Endothelial cell of umbilical vein (primary cell): ENCODE measurements around the gene CUX1. TPM values are rescaled to one million over a fixed set of nuclear protein-coding genes. Genes with fewer than 3 reads are reported as not detected.

ENCODE experiments used
- BruUV-seq: library from RNA; stranded (reverse); fragments of 400-500 nt; replicated peaks from 2 replicates; lab custom pipeline; 2021; lab: Mats Ljungman, UMichigan
- CTCF ChIA-PET: fragments of 300-600, 350-600 bp; sonication (Branson Sonifier 250); formaldehyde crosslinking; loops from one replicate; lab custom pipeline; 2021; ENCODE audit warnings: antibody characterized with exemption, inconsistent platforms; lab: Charles Lee
- POLR2A ChIA-PET: fragments of 300-600, 350-600 bp; sonication (Branson Sonifier 250); formaldehyde crosslinking; loops from one replicate; lab custom pipeline; 2021; ENCODE audit warnings: antibody characterized with exemption, inconsistent platforms; lab: Charles Lee
- DNase-seq: peaks from one replicate; pipeline ENCODE4 v3.0.0-alpha.2; 2011; ENCODE audit warnings: low read depth, low spot score
- FAIRE-seq: peaks from 2 replicates; lab custom pipeline; 2011; peaks lifted over from hg19 to GRCh38; lab: Jason Lieb, UNC
- H2AFZ ChIP-seq: 2 replicates; pipeline ENCODE4 v1.6.0; 2012; ENCODE audit warnings: low read depth, low read length, control low read depth, inconsistent platforms
- H3K27ac ChIP-seq: 2 replicates; pipeline ENCODE4 v1.5.1; 2011; ENCODE audit warnings: low read depth, mild to moderate bottlenecking, control low read depth, low read length, moderate library complexity; ENCODE audit not compliant: insufficient read depth
- H3K27me3 ChIP-seq, 2 experiments: 2 replicates each; pipeline versions ENCODE4 v1.6.0 to v1.6.1; 2011; ENCODE audit warnings: low read length in 2 of 2, mixed read lengths in 1 of 2; ENCODE audit not compliant: control insufficient read depth in 2 of 2, insufficient read depth in 2 of 2
- H3K36me3 ChIP-seq, 2 experiments: 2 replicates in 1 of 2; 3 replicates in 1 of 2; pipeline ENCODE4 v1.5.1; 2011; ENCODE audit warnings: low read length in 2 of 2, mild to moderate bottlenecking in 1 of 2, moderate library complexity in 1 of 2; ENCODE audit not compliant: control insufficient read depth in 2 of 2, insufficient read depth in 2 of 2; ENCODE audit errors: extremely low read depth in 1 of 2
- H3K4me1 ChIP-seq: 3 replicates; pipeline ENCODE4 v1.5.1; 2011; ENCODE audit warnings: mild to moderate bottlenecking, low read length; ENCODE audit not compliant: control insufficient read depth, insufficient read depth; ENCODE audit errors: extremely low read depth
- H3K4me2 ChIP-seq: 2 replicates; pipeline ENCODE4 v1.6.1; 2011; ENCODE audit warnings: low read length, control low read depth, mixed read lengths; ENCODE audit not compliant: insufficient read depth
- H3K4me3 ChIP-seq, 3 experiments: fragments of 200-600 bp in 1 of 3; sonication (generic), shearing (Covaris generic) in 1 of 3; replicated peaks in 1 of 3; 2 replicates each; pipeline ENCODE4 v1.5.1; 2011 to 2016; ENCODE audit warnings: control low read depth in 3 of 3, low read length in 3 of 3, mild to moderate bottlenecking in 2 of 3, inconsistent platforms in 1 of 3, low read depth in 1 of 3, moderate library complexity in 1 of 3; ENCODE audit not compliant: insufficient read depth in 1 of 3
- H3K79me2 ChIP-seq: 2 replicates; pipeline ENCODE4 v1.6.0; 2012; ENCODE audit warnings: low read length, inconsistent platforms; ENCODE audit not compliant: control insufficient read depth, insufficient read depth
- H3K9ac ChIP-seq: replicated peaks from 2 replicates; pipeline ENCODE3; 2011; ENCODE audit warnings: low read length, control low read depth; ENCODE audit not compliant: insufficient read depth; ENCODE audit errors: extremely low read depth
- H3K9me1 ChIP-seq: replicated peaks from 3 replicates; pipeline ENCODE4 v1.6.0; 2011; ENCODE audit warnings: mild to moderate bottlenecking, low read length; ENCODE audit not compliant: control insufficient read depth, insufficient read depth; ENCODE audit errors: extremely low read depth
- H3K9me3 ChIP-seq: replicated peaks from 2 replicates; pipeline ENCODE4 v1.5.1; 2012; ENCODE audit warnings: low read length, inconsistent platforms; ENCODE audit not compliant: control insufficient read depth, insufficient read depth
- H4K20me1 ChIP-seq: replicated peaks from 2 replicates; pipeline ENCODE3; 2011; ENCODE audit warnings: mild to moderate bottlenecking, low read length; ENCODE audit not compliant: control insufficient read depth, insufficient read depth; ENCODE audit errors: extremely low read depth
- EZH2 ChIP-seq: IDR thresholded peaks from 2 replicates; pipeline ENCODE4 v1.6.1; 2012; ENCODE audit warnings: borderline replicate concordance, low read depth, mild to moderate bottlenecking, moderate library complexity, low read length, inconsistent platforms; ENCODE audit not compliant: severe bottlenecking
- FOS ChIP-seq: IDR thresholded peaks from 2 replicates; pipeline ENCODE4 v1.6.1; 2011; ENCODE audit warnings: mild to moderate bottlenecking, low read length, moderate library complexity, borderline replicate concordance; ENCODE audit not compliant: insufficient read depth
- GATA2 ChIP-seq: IDR thresholded peaks from 2 replicates; pipeline ENCODE4 v1.7.0; 2011; ENCODE audit warnings: low read depth, mild to moderate bottlenecking, moderate library complexity, mixed read lengths, low read length; ENCODE audit not compliant: insufficient read length, insufficient read depth
- JUN ChIP-seq: IDR thresholded peaks from 2 replicates; pipeline ENCODE4 v1.6.1; 2011; ENCODE audit warnings: borderline replicate concordance, low read depth; ENCODE audit not compliant: insufficient read length, insufficient read depth
- MYC ChIP-seq: IDR thresholded peaks from one replicate; pipeline ENCODE4 v1.6.1; 2011; ENCODE audit warnings: mild to moderate bottlenecking, low read depth, low read length
- POLR2A ChIP-seq: IDR thresholded peaks from 2 replicates; pipeline ENCODE4 v1.6.1; 2012; ENCODE audit warnings: low read depth, mild to moderate bottlenecking, control low read depth, low read length
- POLR2AphosphoS5 ChIP-seq: IDR thresholded peaks from 2 replicates; pipeline ENCODE4 v1.6.1; 2012; ENCODE audit warnings: low read depth, mild to moderate bottlenecking, control low read depth, low read length, moderate library complexity; ENCODE audit not compliant: insufficient read depth
- dilution Hi-C: fragments of 300-500 bp; cut with MboI; formaldehyde crosslinking; loops from one replicate; pipeline ENCODE4 v1.15.0; 2019; ENCODE audit warnings: low sequenced_read_pairs; ENCODE audit not compliant: extremely low pct_ligation_motif_present
- intact Hi-C: fragments of 100-400 bp; cut with micrococcal nuclease; formaldehyde crosslinking; loops from one replicate; pipeline ENCODE4 v1.10.0; 2022
- polyA plus RNA-seq, 4 experiments: library from polyadenylated mRNA; depleted of rRNA in 3 of 4; stranded (reverse) in 3 of 4; unstranded in 1 of 4; fragments of >200 nt; gene quantifications; 2 replicates each; pipeline versions ENCODE4 v1.2.1 to v1.2.3, GENCODE V29; 2011 to 2012; ENCODE audit warnings: missing spikeins in 1 of 4
- total RNA-seq: library from RNA; stranded (reverse); gene quantifications from 2 replicates; pipeline ENCODE4 v1.2.3, GENCODE V29; 2021
- TF ChIP-seq, protein P1 (sequence below): IDR thresholded peaks from 2 replicates; pipeline ENCODE4 v1.6.1; 2011; ENCODE audit not compliant: insufficient read depth, insufficient read length

CUX1 gene
- total and polyA plus RNA-seq, 2 donors (not counting 3 experiments of a cell fraction or from before 2014, with no cell fraction given), result 13.8 to 49.8 TPM

DNA sequence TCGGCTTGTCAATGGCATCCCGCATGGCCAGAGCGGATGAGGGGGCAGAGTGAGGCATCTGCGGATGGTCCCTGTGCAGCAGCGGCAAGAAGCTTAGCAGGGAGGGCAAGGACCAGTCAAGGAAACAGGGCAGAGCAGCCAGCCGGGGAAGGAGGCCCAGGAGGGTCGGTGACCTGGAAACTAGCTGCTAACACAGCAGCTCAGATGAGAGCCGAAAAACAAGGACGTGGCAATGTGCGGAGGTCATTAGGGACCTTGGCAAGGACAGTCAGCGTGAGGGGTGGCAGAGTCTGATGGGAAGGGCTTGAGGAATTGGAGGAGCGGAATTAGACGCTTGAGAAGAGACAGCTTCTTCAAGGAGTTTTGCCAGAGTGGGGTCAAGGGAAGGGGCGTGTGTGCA is 449.1 kb downstream of the CUX1 start:
- no peaks in the 10 kb centered on the region for H3K9me1 ChIP-seq
- H3K79me2 ChIP-seq, result no peaks in the 10 kb centered on the region
- no peak overlapping the region for H3K4me2 ChIP-seq
- H3K36me3 ChIP-seq, result no peaks in the 10 kb centered on the region
- dilution Hi-C loops (no loop called here), intact Hi-C loops (no loop called here)
- H2AFZ ChIP-seq, result no peak overlapping the region
- H3K4me1 ChIP-seq, result no peaks in the 10 kb centered on the region
- no peak overlapping the region for H3K27ac ChIP-seq
- POLR2A ChIA-PET, result no interaction called here
- no peak for DNase-seq
- H4K20me1 ChIP-seq, result no peaks in the 10 kb centered on the region
- H3K9me3 ChIP-seq, result no peaks in the 10 kb centered on the region
- BruUV-seq, result no TSS peak
- no peak for FAIRE-seq
- no peak overlapping the region for H3K9ac ChIP-seq
- CTCF ChIA-PET, result no interaction called here
- no peaks in the 10 kb centered on the region for H3K27me3 ChIP-seq
- TF ChIP-seq POLR2AphosphoS5 (no peak), EZH2 (no peak)
- H3K4me3 ChIP-seq, result no peak overlapping the region

DNA sequence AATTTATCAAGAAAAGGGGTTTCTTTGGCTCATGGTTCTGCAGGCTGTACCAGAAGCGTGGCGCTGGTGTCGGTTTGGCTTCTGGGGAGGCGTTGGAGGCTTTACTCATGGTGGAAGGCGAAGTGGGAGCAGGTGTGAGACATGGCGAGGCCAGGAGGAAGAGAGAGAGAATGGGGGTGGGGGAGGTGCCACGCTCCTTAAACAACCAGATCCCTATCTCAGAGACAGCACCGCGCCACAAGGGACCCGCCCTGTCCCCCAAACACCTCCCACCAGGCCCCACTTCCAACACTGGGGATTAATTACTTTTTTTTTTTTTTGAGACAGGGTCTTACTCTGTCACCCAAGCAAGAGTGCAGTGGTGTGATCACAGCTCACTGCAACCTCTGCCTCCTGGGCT is 451.2 kb downstream of the CUX1 start:
- dilution Hi-C loops, result no loop called here
- POLR2A ChIA-PET, result no interaction called here
- Histone ChIP-seq H3K36me3 (no peaks in the 10 kb centered on the region), H3K4me3 (no peak overlapping the region), H3K9me3 (no peaks in the 10 kb centered on the region), H3K4me1 (no peaks in the 10 kb centered on the region), H3K27ac (no peak overlapping the region), H4K20me1 (no peaks in the 10 kb centered on the region), H3K79me2 (no peaks in the 10 kb centered on the region), H3K9me1 (no peaks in the 10 kb centered on the region), H3K4me2 (no peak overlapping the region), H2AFZ (no peak overlapping the region), H3K27me3 (no peaks in the 10 kb centered on the region), H3K9ac (no peak overlapping the region)
- BruUV-seq, result no TSS peak
- TF ChIP-seq JUN (no peak), MYC (no peak), FOS (no peak), POLR2A (no peak), GATA2 (no peak), POLR2AphosphoS5 (no peak), EZH2 (no peak)
- TF ChIP-seq, protein P1, sequence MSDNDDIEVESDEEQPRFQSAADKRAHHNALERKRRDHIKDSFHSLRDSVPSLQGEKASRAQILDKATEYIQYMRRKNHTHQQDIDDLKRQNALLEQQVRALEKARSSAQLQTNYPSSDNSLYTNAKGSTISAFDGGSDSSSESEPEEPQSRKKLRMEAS, result no peak
- CTCF ChIA-PET, result interaction anchor here (7.3 kb wide), 1 partner anchor 725 kb away, joined by 140 read pairs; no protein-coding TSS in a partner anchor
- intact Hi-C loops, result no loop called here
- DNase-seq (no peak), FAIRE-seq (no peak)
